Measurements from ENCODE around the gene TEDDM1.

TEDDM1 gene

GRCh38 chr1:182441719-182442118, 41.3 kb upstream of the TEDDM1 start:
- TF ChIP-seq CTCF (conservative IDR thresholded peaks at IDR 0.05; ENCODE audit: low read length) = no peak
- H3K4me3 ChIP-seq (ENCODE audit: low read length, poor library complexity, severe bottlenecking) = no peak overlapping the region
- H3K79me2 ChIP-seq (ENCODE audit: insufficient read depth, low read length) = no peaks in the 10 kb centered on the region
- H2AFZ ChIP-seq (ENCODE audit: low read length) = no peak overlapping the region
- H3K4me1 ChIP-seq (ENCODE audit: insufficient read depth, low read length, poor library complexity, severe bottlenecking) = no peaks in the 10 kb centered on the region
- H3K9ac ChIP-seq (ENCODE audit: low read depth, low read length, poor library complexity, severe bottlenecking) = no peak overlapping the region
- no peaks in the 10 kb centered on the region for H3K9me3 ChIP-seq (ENCODE audit: insufficient read depth, low read depth, low read length)
- H3K9me2 ChIP-seq (replicated peaks; ENCODE audit: low read depth, low read length) = no peaks in the 10 kb centered on the region
- no peaks in the 10 kb centered on the region for H3F3A ChIP-seq (ENCODE audit: low read depth)
- H4K20me1 ChIP-seq (ENCODE audit: insufficient read depth, low read length, poor library complexity, severe bottlenecking) = no peaks in the 10 kb centered on the region
- H3K36me3 ChIP-seq (ENCODE audit: insufficient read depth, low read length) = no peaks in the 10 kb centered on the region
- no peaks in the 10 kb centered on the region for H3K27me3 ChIP-seq (ENCODE audit: insufficient read depth, low read length, poor library complexity, severe bottlenecking)
- no peak overlapping the region for H3K4me2 ChIP-seq (ENCODE audit: low read depth, low read length, poor library complexity, severe bottlenecking)

GRCh38 chr1:182438326-182438725, 37.9 kb upstream of the TEDDM1 start:
- TF ChIP-seq EZH2phosphoT487 (IDR thresholded peaks at IDR 0.05; ENCODE audit: borderline replicate concordance) = no peak
- TF ChIP-seq CTCF (conservative IDR thresholded peaks at IDR 0.05; ENCODE audit: low read length) = no peak
- Histone ChIP-seq H3K9me2 (replicated peaks; ENCODE audit: low read depth, low read length) (no peaks in the 10 kb centered on the region), H3K4me3 (ENCODE audit: low read length, poor library complexity, severe bottlenecking) (no peak overlapping the region), H3K9ac (ENCODE audit: low read depth, low read length, poor library complexity, severe bottlenecking) (no peak overlapping the region), H2AFZ (ENCODE audit: low read length) (no peak overlapping the region), H3K27me3 (ENCODE audit: insufficient read depth, low read length, poor library complexity, severe bottlenecking) (no peaks in the 10 kb centered on the region), H3K79me2 (ENCODE audit: insufficient read depth, low read length) (no peaks in the 10 kb centered on the region), H3K4me1 (ENCODE audit: insufficient read depth, low read length, poor library complexity, severe bottlenecking) (no peaks in the 10 kb centered on the region), H4K20me1 (ENCODE audit: insufficient read depth, low read length, poor library complexity, severe bottlenecking) (no peaks in the 10 kb centered on the region), H3F3A (ENCODE audit: low read depth) (no peaks in the 10 kb centered on the region), H3K4me2 (ENCODE audit: low read depth, low read length, poor library complexity, severe bottlenecking) (no peak overlapping the region), H3K9me3 (ENCODE audit: insufficient read depth, low read depth, low read length) (no peaks in the 10 kb centered on the region), H3K36me3 (ENCODE audit: insufficient read depth, low read length) (no peaks in the 10 kb centered on the region)

GRCh38 chr1:182433580-182433979, 33.1 kb upstream of the TEDDM1 start:
- Histone ChIP-seq H3K4me3 (ENCODE audit: low read length, poor library complexity, severe bottlenecking) (no peak overlapping the region), H3K4me2 (ENCODE audit: low read depth, low read length, poor library complexity, severe bottlenecking) (no peak overlapping the region), H3K27me3 (ENCODE audit: insufficient read depth, low read length, poor library complexity, severe bottlenecking) (no peaks in the 10 kb centered on the region), H3K9ac (ENCODE audit: low read depth, low read length, poor library complexity, severe bottlenecking) (no peak overlapping the region), H3K9me2 (replicated peaks; ENCODE audit: low read depth, low read length) (no peaks in the 10 kb centered on the region), H3K79me2 (ENCODE audit: insufficient read depth, low read length) (no peaks in the 10 kb centered on the region), H3K4me1 (ENCODE audit: insufficient read depth, low read length, poor library complexity, severe bottlenecking) (peaks cover 9% of the 10 kb centered on the region), H4K20me1 (ENCODE audit: insufficient read depth, low read length, poor library complexity, severe bottlenecking) (no peaks in the 10 kb centered on the region), H3F3A (ENCODE audit: low read depth) (no peaks in the 10 kb centered on the region), H3K36me3 (ENCODE audit: insufficient read depth, low read length) (no peaks in the 10 kb centered on the region), H2AFZ (ENCODE audit: low read length) (no peak overlapping the region), H3K9me3 (ENCODE audit: insufficient read depth, low read depth, low read length) (no peaks in the 10 kb centered on the region)
- no peak for TF ChIP-seq EZH2phosphoT487 (IDR thresholded peaks at IDR 0.05; ENCODE audit: borderline replicate concordance)
- TF ChIP-seq CTCF (conservative IDR thresholded peaks at IDR 0.05; ENCODE audit: low read length) = no peak
